Measurements from ENCODE around the gene PCMT1. TPM values are rescaled to one million over a fixed set of nuclear protein-coding genes. Genes with fewer than 3 reads are reported as not detected.

Gene PCMT1
- total and polyA plus RNA-seq, 2 of the 8 experiments (the other 6 are each of a cell fraction or from before 2014, with no cell fraction given), result 84.3 to 91.3 TPM

DNA sequence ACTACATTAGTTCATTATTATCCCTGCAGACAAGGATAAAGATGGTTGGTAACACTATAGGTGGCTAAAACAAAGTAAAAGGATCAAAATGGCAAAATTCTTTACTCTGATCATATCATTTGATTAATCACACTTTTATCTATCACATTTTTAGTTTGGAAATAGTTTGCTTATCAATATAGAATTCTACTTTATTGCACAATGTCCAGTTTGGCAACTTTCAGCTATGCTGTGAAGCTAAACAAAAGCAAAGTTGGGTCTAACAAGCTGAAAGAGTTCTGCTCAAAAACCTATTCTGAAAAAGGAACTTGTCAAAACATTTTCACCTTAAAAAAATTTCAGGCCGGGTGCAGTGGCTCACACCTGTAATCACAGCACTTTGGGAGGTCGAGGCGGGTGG, 23.8 kb upstream of the PCMT1 start (continued):
- TF ChIP-seq, protein P1, sequence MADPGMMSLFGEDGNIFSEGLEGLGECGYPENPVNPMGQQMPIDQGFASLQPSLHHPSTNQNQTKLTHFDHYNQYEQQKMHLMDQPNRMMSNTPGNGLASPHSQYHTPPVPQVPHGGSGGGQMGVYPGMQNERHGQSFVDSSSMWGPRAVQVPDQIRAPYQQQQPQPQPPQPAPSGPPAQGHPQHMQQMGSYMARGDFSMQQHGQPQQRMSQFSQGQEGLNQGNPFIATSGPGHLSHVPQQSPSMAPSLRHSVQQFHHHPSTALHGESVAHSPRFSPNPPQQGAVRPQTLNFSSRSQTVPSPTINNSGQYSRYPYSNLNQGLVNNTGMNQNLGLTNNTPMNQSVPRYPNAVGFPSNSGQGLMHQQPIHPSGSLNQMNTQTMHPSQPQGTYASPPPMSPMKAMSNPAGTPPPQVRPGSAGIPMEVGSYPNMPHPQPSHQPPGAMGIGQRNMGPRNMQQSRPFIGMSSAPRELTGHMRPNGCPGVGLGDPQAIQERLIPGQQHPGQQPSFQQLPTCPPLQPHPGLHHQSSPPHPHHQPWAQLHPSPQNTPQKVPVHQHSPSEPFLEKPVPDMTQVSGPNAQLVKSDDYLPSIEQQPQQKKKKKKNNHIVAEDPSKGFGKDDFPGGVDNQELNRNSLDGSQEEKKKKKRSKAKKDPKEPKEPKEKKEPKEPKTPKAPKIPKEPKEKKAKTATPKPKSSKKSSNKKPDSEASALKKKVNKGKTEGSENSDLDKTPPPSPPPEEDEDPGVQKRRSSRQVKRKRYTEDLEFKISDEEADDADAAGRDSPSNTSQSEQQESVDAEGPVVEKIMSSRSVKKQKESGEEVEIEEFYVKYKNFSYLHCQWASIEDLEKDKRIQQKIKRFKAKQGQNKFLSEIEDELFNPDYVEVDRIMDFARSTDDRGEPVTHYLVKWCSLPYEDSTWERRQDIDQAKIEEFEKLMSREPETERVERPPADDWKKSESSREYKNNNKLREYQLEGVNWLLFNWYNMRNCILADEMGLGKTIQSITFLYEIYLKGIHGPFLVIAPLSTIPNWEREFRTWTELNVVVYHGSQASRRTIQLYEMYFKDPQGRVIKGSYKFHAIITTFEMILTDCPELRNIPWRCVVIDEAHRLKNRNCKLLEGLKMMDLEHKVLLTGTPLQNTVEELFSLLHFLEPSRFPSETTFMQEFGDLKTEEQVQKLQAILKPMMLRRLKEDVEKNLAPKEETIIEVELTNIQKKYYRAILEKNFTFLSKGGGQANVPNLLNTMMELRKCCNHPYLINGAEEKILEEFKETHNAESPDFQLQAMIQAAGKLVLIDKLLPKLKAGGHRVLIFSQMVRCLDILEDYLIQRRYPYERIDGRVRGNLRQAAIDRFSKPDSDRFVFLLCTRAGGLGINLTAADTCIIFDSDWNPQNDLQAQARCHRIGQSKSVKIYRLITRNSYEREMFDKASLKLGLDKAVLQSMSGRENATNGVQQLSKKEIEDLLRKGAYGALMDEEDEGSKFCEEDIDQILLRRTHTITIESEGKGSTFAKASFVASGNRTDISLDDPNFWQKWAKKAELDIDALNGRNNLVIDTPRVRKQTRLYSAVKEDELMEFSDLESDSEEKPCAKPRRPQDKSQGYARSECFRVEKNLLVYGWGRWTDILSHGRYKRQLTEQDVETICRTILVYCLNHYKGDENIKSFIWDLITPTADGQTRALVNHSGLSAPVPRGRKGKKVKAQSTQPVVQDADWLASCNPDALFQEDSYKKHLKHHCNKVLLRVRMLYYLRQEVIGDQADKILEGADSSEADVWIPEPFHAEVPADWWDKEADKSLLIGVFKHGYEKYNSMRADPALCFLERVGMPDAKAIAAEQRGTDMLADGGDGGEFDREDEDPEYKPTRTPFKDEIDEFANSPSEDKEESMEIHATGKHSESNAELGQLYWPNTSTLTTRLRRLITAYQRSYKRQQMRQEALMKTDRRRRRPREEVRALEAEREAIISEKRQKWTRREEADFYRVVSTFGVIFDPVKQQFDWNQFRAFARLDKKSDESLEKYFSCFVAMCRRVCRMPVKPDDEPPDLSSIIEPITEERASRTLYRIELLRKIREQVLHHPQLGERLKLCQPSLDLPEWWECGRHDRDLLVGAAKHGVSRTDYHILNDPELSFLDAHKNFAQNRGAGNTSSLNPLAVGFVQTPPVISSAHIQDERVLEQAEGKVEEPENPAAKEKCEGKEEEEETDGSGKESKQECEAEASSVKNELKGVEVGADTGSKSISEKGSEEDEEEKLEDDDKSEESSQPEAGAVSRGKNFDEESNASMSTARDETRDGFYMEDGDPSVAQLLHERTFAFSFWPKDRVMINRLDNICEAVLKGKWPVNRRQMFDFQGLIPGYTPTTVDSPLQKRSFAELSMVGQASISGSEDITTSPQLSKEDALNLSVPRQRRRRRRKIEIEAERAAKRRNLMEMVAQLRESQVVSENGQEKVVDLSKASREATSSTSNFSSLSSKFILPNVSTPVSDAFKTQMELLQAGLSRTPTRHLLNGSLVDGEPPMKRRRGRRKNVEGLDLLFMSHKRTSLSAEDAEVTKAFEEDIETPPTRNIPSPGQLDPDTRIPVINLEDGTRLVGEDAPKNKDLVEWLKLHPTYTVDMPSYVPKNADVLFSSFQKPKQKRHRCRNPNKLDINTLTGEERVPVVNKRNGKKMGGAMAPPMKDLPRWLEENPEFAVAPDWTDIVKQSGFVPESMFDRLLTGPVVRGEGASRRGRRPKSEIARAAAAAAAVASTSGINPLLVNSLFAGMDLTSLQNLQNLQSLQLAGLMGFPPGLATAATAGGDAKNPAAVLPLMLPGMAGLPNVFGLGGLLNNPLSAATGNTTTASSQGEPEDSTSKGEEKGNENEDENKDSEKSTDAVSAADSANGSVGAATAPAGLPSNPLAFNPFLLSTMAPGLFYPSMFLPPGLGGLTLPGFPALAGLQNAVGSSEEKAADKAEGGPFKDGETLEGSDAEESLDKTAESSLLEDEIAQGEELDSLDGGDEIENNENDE (IDR thresholded peaks at IDR 0.05; ENCODE audit: insufficient replicate concordance, low read length), result no peak
- no peak for TF ChIP-seq CTBP2 (IDR thresholded peaks at IDR 0.05; ENCODE audit: borderline replicate concordance, insufficient read depth, insufficient read length, low read length)
- TF ChIP-seq SAP30 (IDR thresholded peaks at IDR 0.05; ENCODE audit: insufficient read depth, insufficient replicate concordance, low read length), result no peak
- no peak for TF ChIP-seq POLR2A (IDR thresholded peaks at IDR 0.05; ENCODE audit: control extremely low read depth in 1 of 2, low read depth in 2 of 2, low read length in 2 of 2)
- TF ChIP-seq TAF7 (optimal IDR thresholded peaks at IDR 0.05; ENCODE audit: borderline replicate concordance, low read depth, low read length), result no peak
- TF ChIP-seq KDM1A (IDR thresholded peaks at IDR 0.05; ENCODE audit: borderline replicate concordance, low read length), result no peak
- TF ChIP-seq CREB1 (IDR thresholded peaks at IDR 0.05), result no peak
- TF ChIP-seq CBX8 (IDR thresholded peaks at IDR 0.05; ENCODE audit: borderline replicate concordance, low read depth, low read length), result no peak
- no peak for TF ChIP-seq BACH1 (IDR thresholded peaks at IDR 0.05; ENCODE audit: low read length)
- no peak for TF ChIP-seq TCF12 (IDR thresholded peaks at IDR 0.05; ENCODE audit: low read depth, low read length)
- no peak for TF ChIP-seq ZNF274 (IDR thresholded peaks at IDR 0.05; ENCODE audit: borderline replicate concordance, extremely low read depth, low read length)
- no peak for TF ChIP-seq RNF2 (IDR thresholded peaks at IDR 0.05; ENCODE audit: borderline replicate concordance, low read depth, low read length, missing control alignments, poor library complexity, severe bottlenecking)

All from H1 (cell line).